ENCODE results near the gene SAPCD1.
"Not testable (repeated sequence)": the region's sequence is repeated elsewhere in the genome, so short reads cannot be mapped to it uniquely, and the experiment has no call there.

The SAPCD1 gene

GRCh38 chr6:31801031-31801927 lies 38.8 kb downstream of the SAPCD1 start:
- not testable (repeated sequence) for DNase-seq (ENCODE audit: low read depth)

DNA sequence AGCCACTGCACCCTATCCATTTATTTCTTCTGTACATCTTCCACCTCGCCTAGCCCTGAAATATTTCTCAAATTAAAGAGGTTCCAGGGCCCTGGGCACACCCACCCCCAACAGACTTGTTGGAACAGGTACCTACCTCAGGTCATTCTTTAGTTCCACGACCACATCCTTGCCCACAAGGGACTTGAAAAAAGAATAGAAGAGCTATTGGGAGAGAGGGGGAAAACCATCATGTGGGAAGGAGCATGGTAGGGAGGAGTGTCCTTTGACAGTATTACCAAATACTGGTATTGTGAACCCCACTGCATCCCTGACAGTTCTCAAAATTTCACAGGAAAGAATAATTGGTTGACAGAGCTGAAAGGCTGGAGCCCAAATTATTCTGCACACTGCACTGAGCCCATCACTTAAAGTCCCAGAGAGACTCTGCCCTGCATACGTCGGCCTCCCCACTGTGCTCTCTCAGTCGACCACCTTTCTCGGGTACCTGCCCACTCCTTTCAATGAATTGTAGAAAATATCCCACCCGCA lies 43.5 kb downstream of the SAPCD1 start:
- DNase-seq (ENCODE audit: low read depth): no peak

DNA sequence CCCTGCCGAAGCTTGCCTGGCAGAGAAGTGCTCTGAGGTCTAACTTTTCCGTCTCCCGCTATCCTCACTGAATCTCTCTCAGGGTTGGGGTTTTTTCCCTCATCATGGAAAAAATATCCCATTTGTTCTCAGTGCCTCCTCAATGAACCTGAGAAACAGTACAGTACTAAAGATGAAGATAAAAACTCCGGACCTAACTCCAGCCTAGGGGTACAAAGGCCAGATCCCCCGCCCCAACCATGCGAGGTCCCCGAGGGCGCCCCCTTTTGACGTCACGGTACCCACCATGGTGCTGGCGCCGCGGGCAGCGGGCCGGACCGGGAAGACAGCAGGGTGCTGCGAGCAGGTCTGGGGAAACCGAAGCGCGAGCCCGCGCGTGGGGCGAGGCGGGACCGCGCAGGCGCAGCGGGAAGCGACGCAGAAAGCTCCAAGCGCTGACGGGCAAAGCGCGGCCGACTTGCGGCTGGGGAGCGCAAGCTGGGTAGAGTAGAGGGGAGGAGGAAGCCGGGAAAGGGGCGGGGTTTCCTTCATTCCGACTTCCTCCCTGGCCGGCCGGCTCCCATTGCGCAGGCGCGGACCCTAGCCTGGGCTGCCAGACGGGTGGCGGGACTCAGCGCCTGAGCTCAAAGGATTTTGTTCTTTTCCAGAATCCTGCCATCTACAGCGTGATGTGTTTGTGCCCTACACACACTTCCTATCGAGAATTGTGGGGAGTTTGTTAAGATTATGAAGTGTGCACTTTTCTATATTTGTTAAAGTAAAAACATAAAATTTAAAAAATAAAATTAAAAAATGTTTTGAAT lies 44.2 kb downstream of the SAPCD1 start, which contains the start of gene LSM2:
LSM2 (minus strand) TSS at position 497 of the 803 bp plus-strand sequence; CDS start at position 288, 209 bp downstream.
- DNase-seq (ENCODE audit: low read depth): peak; percentile 95

DNA sequence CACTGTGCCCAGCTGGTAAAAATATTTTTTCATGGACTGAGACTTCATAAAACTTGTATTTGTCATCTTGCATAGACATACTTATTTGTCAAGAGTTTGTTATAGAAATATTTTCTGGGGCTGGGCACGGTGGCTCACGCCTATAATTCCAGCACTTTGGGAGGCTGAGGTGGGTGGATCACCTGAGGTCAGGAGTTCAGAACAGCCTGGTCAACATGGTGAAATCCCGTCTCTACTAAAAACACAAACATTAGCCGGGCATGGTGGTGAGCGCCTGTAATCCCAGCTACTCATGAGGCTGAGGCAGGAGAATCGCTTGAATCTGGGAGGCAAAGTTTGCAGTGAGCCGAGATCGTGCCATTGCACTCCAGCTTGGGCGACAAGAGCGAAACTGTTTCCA lies 46.1 kb downstream of the SAPCD1 start:
- DNase-seq (ENCODE audit: low read depth): not testable (repeated sequence)

GRCh38 chr6:31811645-31812044 lies 49.2 kb downstream of the SAPCD1 start:
- DNase-seq (ENCODE audit: low read depth): no peak

- no peak for DNase-seq (ENCODE audit: low read depth)
Observed at GRCh38 chr6:31813465-31813849, 51.0 kb downstream of the SAPCD1 start.

All from stimulated activated CD8-positive, alpha-beta memory T cell treated with anti-CD3 and anti-CD28 coated beads, Interleukin-4, amount 100 ng/mL, for 24 hours (primary cell).